Activated CD8-positive, alpha-beta T cell treated with anti-CD3 and anti-CD28 coated beads for 36 hours (primary cell): ENCODE data around the gene DEPDC4. TPM values are rescaled to one million over a fixed set of nuclear protein-coding genes. Genes with fewer than 3 reads are reported as not detected.

Experiments
- ATAC-seq: fragments of 200-7000 bp; cut with Tn5 transposase; one replicate; pipeline ENCODE4 v1.10.0; 2021; ENCODE audit warnings: mild to moderate bottlenecking, moderate library complexity
- CTCF ChIA-PET: fragments of 350-600 bp; sonication (Branson Sonifier 250); formaldehyde crosslinking; loops from one replicate; lab custom pipeline; 2021; ENCODE audit warnings: antibody characterized with exemption; lab: Charles Lee
- POLR2A ChIA-PET: fragments of 350-600 bp; sonication (Branson Sonifier 250); formaldehyde crosslinking; loops from one replicate; lab custom pipeline; 2021; ENCODE audit warnings: antibody characterized with exemption; lab: Charles Lee
- DNase-seq: peaks from one replicate; pipeline ENCODE4 v3.0.0-alpha.2; 2020
- H3K27ac Mint-ChIP-seq: one replicate; pipeline ENCODE4 v1.8.0; 2021; ENCODE audit warnings: mild to moderate bottlenecking, mixed read lengths
- H3K27me3 Mint-ChIP-seq: one replicate; pipeline ENCODE4 v1.8.0; 2021; ENCODE audit warnings: mixed read lengths
- H3K36me3 Mint-ChIP-seq: one replicate; pipeline ENCODE4 v1.8.0; 2021; ENCODE audit warnings: low read depth, mixed read lengths
- H3K4me1 Mint-ChIP-seq: one replicate; pipeline ENCODE4 v1.8.0; 2021; ENCODE audit warnings: low read depth, mixed read lengths
- H3K4me3 Mint-ChIP-seq: one replicate; pipeline ENCODE4 v1.8.0; 2021; ENCODE audit warnings: mild to moderate bottlenecking, moderate library complexity, mixed read lengths
- H3K9me3 Mint-ChIP-seq: one replicate; pipeline ENCODE4 v1.8.0; 2021; ENCODE audit warnings: mixed read lengths
- intact Hi-C: fragments of 100-400 bp; cut with micrococcal nuclease; formaldehyde crosslinking; loops from one replicate; pipeline ENCODE4 v1.10.0; 2022
- total RNA-seq, 2 experiments: library from RNA; stranded (reverse); gene quantifications; one replicate each; pipeline ENCODE4 v1.2.3, GENCODE V29; 2021
- TF ChIP-seq, protein P1 (sequence below): fragments of 200-600 bp; IDR thresholded peaks from one replicate; pipeline ENCODE4 v1.8.0; 2022; ENCODE audit warnings: antibody characterized with exemption, mild to moderate bottlenecking

Gene DEPDC4
- total RNA-seq, 2 experiments from 2014 or later, result 1.6 to 3.7 TPM

DNA sequence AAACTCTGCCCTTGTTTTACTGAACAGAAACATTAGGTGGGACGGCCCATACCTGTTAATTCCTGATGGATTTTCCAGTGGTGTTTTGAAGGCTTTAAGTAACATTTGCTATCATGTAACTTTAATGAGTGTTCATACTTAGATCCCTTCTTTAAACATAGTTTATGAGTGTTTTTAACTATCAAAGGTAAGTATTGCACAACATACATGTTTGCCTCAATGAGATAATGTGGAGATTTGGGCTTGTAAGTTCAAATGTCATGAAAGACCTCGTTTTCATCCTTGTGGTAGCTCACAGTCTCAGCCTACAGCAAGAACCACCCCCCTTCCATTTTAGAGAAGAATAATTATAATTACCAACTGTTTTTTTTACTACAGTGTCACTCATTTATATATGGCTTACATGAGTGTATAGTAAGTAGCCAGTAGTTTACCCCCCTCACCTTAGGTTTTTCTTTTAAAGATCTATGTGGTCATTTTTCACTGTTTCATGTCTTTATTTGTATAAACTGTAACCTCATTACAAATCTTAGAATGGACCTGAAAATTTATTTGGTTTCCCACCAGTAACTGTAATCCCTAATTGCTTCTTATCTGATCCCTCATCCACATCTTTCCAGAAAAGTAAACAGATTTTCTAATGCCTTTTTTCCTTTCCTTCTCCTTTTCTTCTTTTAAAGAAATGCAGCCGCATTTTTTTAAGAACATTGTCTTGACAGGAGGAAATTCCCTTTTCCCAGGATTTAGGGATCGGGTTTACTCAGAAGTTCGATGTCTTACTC is 47.4 kb downstream of the DEPDC4 start:
- ChIA-PET POLR2A (no interaction called here), CTCF (no interaction called here)
- no peak for DNase-seq
- TF ChIP-seq, protein P1, sequence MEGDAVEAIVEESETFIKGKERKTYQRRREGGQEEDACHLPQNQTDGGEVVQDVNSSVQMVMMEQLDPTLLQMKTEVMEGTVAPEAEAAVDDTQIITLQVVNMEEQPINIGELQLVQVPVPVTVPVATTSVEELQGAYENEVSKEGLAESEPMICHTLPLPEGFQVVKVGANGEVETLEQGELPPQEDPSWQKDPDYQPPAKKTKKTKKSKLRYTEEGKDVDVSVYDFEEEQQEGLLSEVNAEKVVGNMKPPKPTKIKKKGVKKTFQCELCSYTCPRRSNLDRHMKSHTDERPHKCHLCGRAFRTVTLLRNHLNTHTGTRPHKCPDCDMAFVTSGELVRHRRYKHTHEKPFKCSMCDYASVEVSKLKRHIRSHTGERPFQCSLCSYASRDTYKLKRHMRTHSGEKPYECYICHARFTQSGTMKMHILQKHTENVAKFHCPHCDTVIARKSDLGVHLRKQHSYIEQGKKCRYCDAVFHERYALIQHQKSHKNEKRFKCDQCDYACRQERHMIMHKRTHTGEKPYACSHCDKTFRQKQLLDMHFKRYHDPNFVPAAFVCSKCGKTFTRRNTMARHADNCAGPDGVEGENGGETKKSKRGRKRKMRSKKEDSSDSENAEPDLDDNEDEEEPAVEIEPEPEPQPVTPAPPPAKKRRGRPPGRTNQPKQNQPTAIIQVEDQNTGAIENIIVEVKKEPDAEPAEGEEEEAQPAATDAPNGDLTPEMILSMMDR, result no peak
- H3K27ac Mint-ChIP-seq, result no peak overlapping the region
- H3K4me1 Mint-ChIP-seq, result no peaks in the 10 kb centered on the region
- H3K4me3 Mint-ChIP-seq, result no peak overlapping the region
- H3K27me3 Mint-ChIP-seq, result no peaks in the 10 kb centered on the region
- intact Hi-C loops, result no loop called here
- peaks cover 12% of the 10 kb centered on the region for H3K36me3 Mint-ChIP-seq
- no peak for ATAC-seq
- H3K9me3 Mint-ChIP-seq, result no peaks in the 10 kb centered on the region

DNA sequence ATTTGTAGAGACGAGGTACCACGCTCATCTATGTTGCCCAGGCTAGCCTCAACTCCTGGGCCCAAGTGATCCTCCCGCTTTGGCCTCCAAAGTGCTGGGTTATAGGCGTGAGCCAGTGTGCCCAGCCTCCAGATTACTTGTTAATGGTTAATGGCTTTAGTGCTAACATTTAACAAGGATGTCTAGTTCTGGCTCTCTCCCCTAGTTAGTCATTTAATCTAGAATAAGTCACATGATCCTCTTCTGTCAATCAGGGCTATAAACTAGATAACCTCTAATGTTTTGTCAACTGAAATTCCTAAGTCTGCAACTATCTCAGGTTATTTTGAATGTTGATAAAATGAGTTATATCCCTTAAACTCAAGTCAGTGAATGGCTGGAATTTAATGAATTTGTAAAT is 50.5 kb downstream of the DEPDC4 start:
- ChIA-PET CTCF (no interaction called here), POLR2A (no interaction called here)
- no peaks in the 10 kb centered on the region for H3K27me3 Mint-ChIP-seq
- H3K4me3 Mint-ChIP-seq, result no peak overlapping the region
- TF ChIP-seq, protein P1, result no peak
- H3K27ac Mint-ChIP-seq, result no peak overlapping the region
- intact Hi-C loops, result no loop called here
- H3K4me1 Mint-ChIP-seq, result no peaks in the 10 kb centered on the region
- DNase-seq (no peak), ATAC-seq (no peak)
- H3K36me3 Mint-ChIP-seq, result peaks cover 8% of the 10 kb centered on the region
- no peaks in the 10 kb centered on the region for H3K9me3 Mint-ChIP-seq

DNA sequence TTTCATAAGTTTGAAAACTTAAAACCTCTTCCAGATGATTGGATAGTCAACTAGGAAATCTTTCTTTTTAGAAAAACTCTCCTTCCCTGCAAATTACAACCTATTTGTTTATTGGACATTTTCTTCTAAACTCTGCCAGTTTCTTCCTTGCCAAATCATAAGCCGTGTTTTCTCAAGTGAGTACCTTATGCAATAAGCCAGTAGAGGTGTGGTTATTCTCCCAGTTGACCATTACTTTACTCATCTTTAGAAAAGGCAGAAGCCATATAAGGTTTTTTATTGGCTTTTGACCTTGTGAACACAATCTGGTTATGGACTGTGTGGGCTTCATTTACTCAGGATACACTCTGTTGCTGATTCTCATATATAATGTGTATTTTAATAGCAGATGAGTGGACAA is 51.7 kb downstream of the DEPDC4 start:
- ATAC-seq (no peak), DNase-seq (no peak)
- peaks cover 10% of the 10 kb centered on the region for H3K36me3 Mint-ChIP-seq
- H3K4me3 Mint-ChIP-seq, result no peak overlapping the region
- TF ChIP-seq, protein P1, result no peak
- no peaks in the 10 kb centered on the region for H3K27me3 Mint-ChIP-seq
- H3K9me3 Mint-ChIP-seq, result no peaks in the 10 kb centered on the region
- intact Hi-C loops, result no loop called here
- POLR2A ChIA-PET, result no interaction called here
- no peaks in the 10 kb centered on the region for H3K4me1 Mint-ChIP-seq
- CTCF ChIA-PET, result no interaction called here
- H3K27ac Mint-ChIP-seq, result no peak overlapping the region

DNA sequence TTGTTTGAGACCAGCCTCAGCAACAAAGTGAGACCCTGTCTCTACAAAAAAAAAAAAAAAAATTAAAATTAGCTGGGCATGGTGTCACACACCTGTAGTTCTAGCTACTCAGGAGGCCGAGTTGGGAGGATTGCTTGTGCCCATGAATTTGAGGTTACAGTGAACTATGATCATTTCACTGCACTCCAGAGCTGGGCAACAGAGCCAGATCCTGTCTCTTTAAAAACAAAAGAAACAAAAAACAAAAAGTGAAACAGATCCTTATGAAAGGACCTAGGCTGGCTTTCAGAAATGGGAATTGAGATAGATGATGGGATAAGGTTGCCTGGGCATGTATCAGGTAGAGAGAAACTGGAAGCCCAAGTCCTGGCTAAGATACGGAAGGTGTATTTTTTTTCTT is 52.4 kb downstream of the DEPDC4 start:
- peaks cover 13% of the 10 kb centered on the region for H3K36me3 Mint-ChIP-seq
- H3K27me3 Mint-ChIP-seq, result no peaks in the 10 kb centered on the region
- H3K4me3 Mint-ChIP-seq, result no peak overlapping the region
- ATAC-seq (no peak), DNase-seq (no peak)
- intact Hi-C loops, result no loop called here
- no peaks in the 10 kb centered on the region for H3K9me3 Mint-ChIP-seq
- CTCF ChIA-PET, result no interaction called here
- H3K27ac Mint-ChIP-seq, result no peak overlapping the region
- H3K4me1 Mint-ChIP-seq, result peaks cover 2% of the 10 kb centered on the region
- POLR2A ChIA-PET, result no interaction called here
- TF ChIP-seq, protein P1, result no peak

DNA sequence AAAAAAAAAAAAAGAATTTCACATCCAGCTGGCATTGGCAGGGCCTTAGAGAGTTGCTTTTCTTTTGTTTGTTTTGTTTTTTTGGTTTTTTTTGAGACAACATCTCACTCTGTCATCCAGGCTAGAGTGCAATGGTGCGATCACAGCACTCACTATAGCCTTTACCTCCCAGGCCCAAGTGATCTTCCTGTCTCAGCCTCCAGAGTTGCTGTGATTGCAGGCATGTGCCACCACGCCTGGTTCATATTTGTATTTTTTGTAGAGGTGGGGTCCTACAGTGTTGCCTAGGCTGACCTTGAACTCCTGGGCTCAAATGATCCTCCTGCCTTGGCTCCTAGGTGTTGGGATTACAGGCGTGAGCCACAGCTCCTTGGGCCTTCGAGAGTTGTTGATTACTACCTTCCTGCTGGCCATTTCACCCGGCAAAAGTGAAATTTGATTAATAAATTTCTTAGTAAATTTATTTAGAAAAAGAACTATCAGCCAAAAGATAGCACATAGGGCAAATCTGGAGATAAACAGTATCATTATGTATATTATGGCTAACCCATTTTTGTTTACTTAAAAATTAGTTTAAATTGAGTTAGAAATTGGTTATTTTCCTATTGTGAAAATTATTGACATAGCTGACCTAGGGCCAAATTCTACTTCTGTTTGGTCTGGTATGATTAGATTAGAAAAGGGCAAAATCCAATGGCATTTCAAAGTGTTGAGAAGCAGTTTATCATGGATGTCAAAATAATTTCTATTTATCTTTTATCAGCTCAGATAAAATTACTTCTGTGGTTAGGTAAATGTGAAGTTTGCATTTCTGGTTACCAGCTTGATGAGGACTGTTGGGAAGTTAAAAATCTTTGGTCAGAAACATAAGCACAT is 53.6 kb downstream of the DEPDC4 start:
- Mint-ChIP-seq H3K4me3 (no peak overlapping the region), H3K27ac (no peak overlapping the region), H3K27me3 (no peaks in the 10 kb centered on the region), H3K4me1 (peaks cover 2% of the 10 kb centered on the region), H3K9me3 (no peaks in the 10 kb centered on the region), H3K36me3 (peaks cover 17% of the 10 kb centered on the region)
- DNase-seq (no peak), ATAC-seq (no peak)
- ChIA-PET CTCF (interaction anchor here (0.9 kb wide), 1 partner anchor 191 kb away, joined by 3 read pairs; no protein-coding TSS in a partner anchor), POLR2A (no interaction called here)
- intact Hi-C loops, result no loop called here
- TF ChIP-seq, protein P1, result no peak
